Astrocyte (in vitro differentiated cells and primary cell): ENCODE results near the gene CRYBG3. TPM values are rescaled to one million over a fixed set of nuclear protein-coding genes. Genes with fewer than 3 reads are reported as not detected.

Experiments
- DNase-seq: peaks from one replicate; pipeline ENCODE4 v3.0.0-alpha.2; 2010; ENCODE audit warnings: low read depth
- FAIRE-seq: peaks from 2 replicates; lab custom pipeline; 2011; peaks lifted over from hg19 to GRCh38; lab: Jason Lieb, UNC
- H2AFZ ChIP-seq: 2 replicates; pipeline ENCODE4 v1.6.0; 2012; ENCODE audit warnings: low read depth, low read length, inconsistent platforms
- H3K27ac ChIP-seq: 2 replicates; pipeline ENCODE4 v1.5.1; 2011; ENCODE audit warnings: low read depth, low read length, inconsistent platforms
- H3K27me3 ChIP-seq: 2 replicates; pipeline ENCODE4 v1.6.0; 2011; ENCODE audit warnings: low read length, inconsistent platforms; ENCODE audit not compliant: insufficient read depth
- H3K36me3 ChIP-seq: 2 replicates; pipeline ENCODE4 v1.5.1; 2011; ENCODE audit warnings: low read length, inconsistent platforms; ENCODE audit not compliant: insufficient read depth
- H3K4me1 ChIP-seq: 2 replicates; pipeline ENCODE4 v1.5.1; 2011; ENCODE audit warnings: low read length, inconsistent platforms; ENCODE audit not compliant: insufficient read depth
- H3K4me2 ChIP-seq: 2 replicates; pipeline ENCODE4 v1.6.0; 2012; ENCODE audit warnings: low read length, inconsistent platforms
- H3K4me3 ChIP-seq: 2 replicates; pipeline ENCODE4 v1.5.1; 2011; ENCODE audit warnings: low read depth, mild to moderate bottlenecking, low read length, inconsistent platforms; ENCODE audit not compliant: insufficient read depth
- H3K79me2 ChIP-seq: 2 replicates; pipeline ENCODE4 v1.6.0; 2012; ENCODE audit warnings: mild to moderate bottlenecking, low read length, inconsistent platforms; ENCODE audit not compliant: insufficient read depth
- H3K9ac ChIP-seq: 2 replicates; pipeline ENCODE4 v1.6.0; 2012; ENCODE audit warnings: mild to moderate bottlenecking, low read length, inconsistent platforms
- H3K9me3 ChIP-seq: 2 replicates; pipeline ENCODE4 v1.5.1; 2012; ENCODE audit warnings: low read depth, mild to moderate bottlenecking, low read length, inconsistent platforms; ENCODE audit not compliant: insufficient read depth
- H4K20me1 ChIP-seq: 2 replicates; pipeline ENCODE4 v1.6.0; 2012; ENCODE audit warnings: low read length, inconsistent platforms; ENCODE audit not compliant: insufficient read depth
- H3K27ac Mint-ChIP-seq: one replicate; pipeline ENCODE4 v1.8.0; 2021; ENCODE audit warnings: mild to moderate bottlenecking, mixed read lengths; ENCODE audit not compliant: unreplicated experiment
- H3K27me3 Mint-ChIP-seq: one replicate; pipeline ENCODE4 v1.8.0; 2021; ENCODE audit warnings: low read depth, mixed read lengths; ENCODE audit not compliant: unreplicated experiment
- H3K36me3 Mint-ChIP-seq: one replicate; pipeline ENCODE4 v1.8.0; 2021; ENCODE audit warnings: low read depth, mixed read lengths; ENCODE audit not compliant: unreplicated experiment
- H3K4me1 Mint-ChIP-seq: one replicate; pipeline ENCODE4 v1.8.0; 2021; ENCODE audit warnings: low read depth, mixed read lengths; ENCODE audit not compliant: unreplicated experiment
- H3K4me3 Mint-ChIP-seq: one replicate; pipeline ENCODE4 v1.8.0; 2021; ENCODE audit warnings: mild to moderate bottlenecking, moderate library complexity, mixed read lengths; ENCODE audit not compliant: unreplicated experiment
- H3K9me3 Mint-ChIP-seq: one replicate; pipeline ENCODE4 v1.8.0; 2021; ENCODE audit warnings: mild to moderate bottlenecking, mixed read lengths; ENCODE audit not compliant: unreplicated experiment
- CTCF ChIP-seq: IDR thresholded peaks from 2 replicates; pipeline ENCODE4 v1.5.1; 2011; ENCODE audit warnings: low read depth, mild to moderate bottlenecking, inconsistent platforms, low read length, moderate library complexity; ENCODE audit not compliant: insufficient read depth
- EZH2 ChIP-seq: IDR thresholded peaks from 2 replicates; pipeline ENCODE4 v1.6.1; 2012; ENCODE audit warnings: mild to moderate bottlenecking, low read length, inconsistent platforms; ENCODE audit not compliant: insufficient read depth
- total RNA-seq: library from RNA; stranded (reverse); gene quantifications from 2 replicates; pipeline ENCODE4 v1.2.1, GENCODE V29; 2021

The CRYBG3 gene
- total RNA-seq, 1 donor from 2014 or later = 13.0 TPM

- Histone ChIP-seq H3K4me3 (no peak overlapping the region), H4K20me1 (no peaks in the 10 kb centered on the region), H3K4me2 (no peak overlapping the region), H3K79me2 (no peaks in the 10 kb centered on the region), H3K27ac (no peak overlapping the region), H3K4me1 (peaks cover 2% of the 10 kb centered on the region), H3K27me3 (no peaks in the 10 kb centered on the region), H3K36me3 (no peaks in the 10 kb centered on the region), H2AFZ (no peak overlapping the region), H3K9me3 (no peaks in the 10 kb centered on the region), H3K9ac (no peak overlapping the region)
- FAIRE-seq (no peak), DNase-seq (no peak)
- no peaks in the 10 kb centered on the region for H3K9me3 Mint-ChIP-seq
- H3K27me3 Mint-ChIP-seq = peaks cover 3% of the 10 kb centered on the region
- H3K4me3 Mint-ChIP-seq = no peak overlapping the region
- TF ChIP-seq EZH2 (no peak), CTCF (no peak)
- no peak overlapping the region for H3K27ac Mint-ChIP-seq
- no peaks in the 10 kb centered on the region for H3K36me3 Mint-ChIP-seq
- H3K4me1 Mint-ChIP-seq = peaks cover 4% of the 10 kb centered on the region
These were observed 157.8 kb downstream of the CRYBG3 start for GRCh38 chr3:97979610-97980009.

- no peak overlapping the region for H3K4me3 Mint-ChIP-seq
- DNase-seq (no peak), FAIRE-seq (no peak)
- H2AFZ ChIP-seq = no peak overlapping the region
- TF ChIP-seq CTCF (no peak), EZH2 (no peak)
- H3K36me3 ChIP-seq = no peaks in the 10 kb centered on the region
- H3K9me3 ChIP-seq = no peaks in the 10 kb centered on the region
- H3K27ac ChIP-seq = no peak overlapping the region
- H3K4me2 ChIP-seq = no peak overlapping the region
- no peaks in the 10 kb centered on the region for H3K9me3 Mint-ChIP-seq
- no peak overlapping the region for H3K27ac Mint-ChIP-seq
- H3K27me3 Mint-ChIP-seq = peaks cover 3% of the 10 kb centered on the region
- peaks cover 2% of the 10 kb centered on the region for H3K4me1 ChIP-seq
- H4K20me1 ChIP-seq = no peaks in the 10 kb centered on the region
- no peaks in the 10 kb centered on the region for H3K36me3 Mint-ChIP-seq
- no peak overlapping the region for H3K9ac ChIP-seq
- no peak overlapping the region for H3K4me3 ChIP-seq
- H3K4me1 Mint-ChIP-seq = peaks cover 4% of the 10 kb centered on the region
- no peaks in the 10 kb centered on the region for H3K79me2 ChIP-seq
- H3K27me3 ChIP-seq = no peaks in the 10 kb centered on the region
These were observed 160.1 kb downstream of the CRYBG3 start for GRCh38 chr3:97981886-97982285.

GRCh38 chr3:97983933-97984491 is 162.2 kb downstream of the CRYBG3 start:
- Histone ChIP-seq H3K27me3 (no peaks in the 10 kb centered on the region), H3K79me2 (no peaks in the 10 kb centered on the region), H3K9me3 (no peaks in the 10 kb centered on the region), H3K4me2 (no peak overlapping the region), H3K27ac (no peak overlapping the region), H4K20me1 (no peaks in the 10 kb centered on the region), H2AFZ (no peak overlapping the region), H3K9ac (no peak overlapping the region), H3K4me1 (peaks cover 2% of the 10 kb centered on the region), H3K36me3 (no peaks in the 10 kb centered on the region), H3K4me3 (no peak overlapping the region)
- Mint-ChIP-seq H3K4me3 (no peak overlapping the region), H3K9me3 (peaks cover 2% of the 10 kb centered on the region), H3K4me1 (peaks cover 4% of the 10 kb centered on the region), H3K27ac (no peak overlapping the region), H3K27me3 (peaks cover 3% of the 10 kb centered on the region), H3K36me3 (no peaks in the 10 kb centered on the region)
- FAIRE-seq (no peak), DNase-seq (no peak)
- no peak for TF ChIP-seq CTCF
- TF ChIP-seq EZH2 = no peak
